Mesenchymal stem cell (in vitro differentiated cells and primary cell): ENCODE results near the gene BTBD2.
A peak's percentile ranks its signal among the peaks of the same experiment; 100 is the strongest.

Source experiments
- DNase-seq: peaks from one replicate; pipeline ENCODE4 v3.0.0-alpha.2; 2013
- H2AFZ ChIP-seq: one replicate; pipeline ENCODE4 v1.6.1; 2013; ENCODE audit warnings: low read depth, mild to moderate bottlenecking, control low read depth, inconsistent platforms, low read length, moderate library complexity
- H2AK5ac ChIP-seq: 2 replicates; pipeline ENCODE4 v1.6.1; 2013; ENCODE audit warnings: low read length, moderate library complexity, mild to moderate bottlenecking, inconsistent platforms; ENCODE audit not compliant: severe bottlenecking
- H2BK120ac ChIP-seq: one replicate; pipeline ENCODE4 v1.6.1; 2013; ENCODE audit warnings: low read depth, mild to moderate bottlenecking, inconsistent platforms, low read length, moderate library complexity
- H2BK12ac ChIP-seq, 2 experiments: one replicate each; pipeline ENCODE4 v1.6.1; 2013; ENCODE audit warnings: inconsistent platforms in 2 of 2, low read length in 2 of 2, mild to moderate bottlenecking in 2 of 2, moderate library complexity in 2 of 2, control low read depth in 1 of 2
- H2BK15ac ChIP-seq: one replicate; pipeline ENCODE4 v1.6.1; 2013; ENCODE audit warnings: mild to moderate bottlenecking, low read depth, inconsistent platforms; ENCODE audit not compliant: poor library complexity, severe bottlenecking
- H2BK5ac ChIP-seq: 2 replicates; pipeline ENCODE4 v1.6.1; 2013; ENCODE audit warnings: low read depth, mild to moderate bottlenecking, low read length, control low read depth, inconsistent platforms; ENCODE audit not compliant: poor library complexity, severe bottlenecking
- H3K14ac ChIP-seq, 2 experiments: one replicate each; pipeline ENCODE4 v1.6.1; 2013; ENCODE audit warnings: inconsistent platforms in 2 of 2, low read length in 2 of 2, control low read depth in 1 of 2, mild to moderate bottlenecking in 1 of 2, moderate library complexity in 1 of 2
- H3K18ac ChIP-seq, 2 experiments: one replicate each; pipeline ENCODE4 v1.6.1; 2013; ENCODE audit warnings: inconsistent platforms in 2 of 2, low read length in 2 of 2, control low read depth in 1 of 2, low read depth in 1 of 2, mild to moderate bottlenecking in 1 of 2
- H3K23ac ChIP-seq, 2 experiments: one replicate each; pipeline ENCODE4 v1.6.1; 2013; ENCODE audit warnings: inconsistent platforms in 2 of 2, low read length in 2 of 2, mild to moderate bottlenecking in 2 of 2, moderate library complexity in 2 of 2, control low read depth in 1 of 2
- H3K27ac ChIP-seq: 2 replicates; pipeline ENCODE4 v1.5.1; 2013; ENCODE audit warnings: mild to moderate bottlenecking, moderate library complexity, low read length, control low read depth, inconsistent platforms; ENCODE audit not compliant: poor library complexity, severe bottlenecking
- H3K27me3 ChIP-seq, 2 experiments: 2 replicates each; pipeline versions ENCODE4 v1.6.1 to v1.7.0; 2013; ENCODE audit warnings: low read length in 2 of 2, mild to moderate bottlenecking in 2 of 2, moderate library complexity in 2 of 2, control low read depth in 1 of 2, inconsistent platforms in 1 of 2; ENCODE audit not compliant: control insufficient read depth in 1 of 2, insufficient read depth in 1 of 2
- H3K36me3 ChIP-seq, 2 experiments: 2 replicates each; pipeline versions ENCODE4 v1.6.1 to v1.7.0; 2013; ENCODE audit warnings: low read length in 2 of 2, control low read depth in 1 of 2, inconsistent platforms in 1 of 2, low read depth in 1 of 2, mild to moderate bottlenecking in 1 of 2; ENCODE audit not compliant: insufficient read depth in 2 of 2, control insufficient read depth in 1 of 2
- H3K4ac ChIP-seq, 2 experiments: one replicate each; pipeline ENCODE4 v1.6.1; 2013; ENCODE audit warnings: inconsistent platforms in 2 of 2, low read length in 2 of 2, mild to moderate bottlenecking in 2 of 2, moderate library complexity in 2 of 2, control low read depth in 1 of 2, low read depth in 1 of 2
- H3K4me1 ChIP-seq: 2 replicates; pipeline ENCODE4 v1.6.1; 2013; ENCODE audit warnings: low read depth, low read length, control low read depth; ENCODE audit not compliant: control insufficient read depth, insufficient read depth
- H3K4me2 ChIP-seq: 2 replicates; pipeline ENCODE4 v1.6.1; 2013; ENCODE audit warnings: low read length, mild to moderate bottlenecking, inconsistent platforms; ENCODE audit not compliant: poor library complexity, severe bottlenecking
- H3K4me3 ChIP-seq, 2 experiments: 2 replicates each; pipeline versions ENCODE4 v1.5.1 to v1.7.0; 2013; ENCODE audit warnings: low read length in 2 of 2, mild to moderate bottlenecking in 2 of 2, control low read depth in 1 of 2, low read depth in 1 of 2; ENCODE audit not compliant: insufficient read depth in 1 of 2
- H3K79me1 ChIP-seq: replicated peaks from 2 replicates; pipeline ENCODE4 v1.6.1; 2013; ENCODE audit warnings: mild to moderate bottlenecking, control low read depth, low read length, inconsistent platforms; ENCODE audit not compliant: poor library complexity, severe bottlenecking
- H3K9ac ChIP-seq: 2 replicates; pipeline ENCODE4 v1.7.0; 2013; ENCODE audit warnings: mild to moderate bottlenecking, low read length, moderate library complexity
- H3K9me3 ChIP-seq: 2 replicates; pipeline ENCODE4 v1.7.0; 2013; ENCODE audit warnings: mild to moderate bottlenecking, low read length; ENCODE audit not compliant: control insufficient read depth
- H4K8ac ChIP-seq: one replicate; pipeline ENCODE4 v1.6.1; 2013; ENCODE audit warnings: inconsistent platforms, mild to moderate bottlenecking, low read length, moderate library complexity
- H4K91ac ChIP-seq: one replicate; pipeline ENCODE4 v1.6.1; 2013; ENCODE audit warnings: mild to moderate bottlenecking, low read length, inconsistent platforms
- WGBS: methylation state at CpG from one replicate; pipeline ENCODE4 v1.1.7; 2013; ENCODE audit warnings: mixed read lengths; 5-methylcytosine and 5-hydroxymethylcytosine counted together

The BTBD2 gene

GRCh38 chr19:2059422-2060201 is 44.1 kb upstream of the BTBD2 start:
- Histone ChIP-seq H2BK12ac (peak overlapping the region; percentile 7 to 97), H3K4me2 (no peak overlapping the region), H3K36me3 (no peaks in the 10 kb centered on the region), H3K27ac (peak overlapping the region; percentile 94), H3K23ac (peak overlapping the region in 1 of 2 experiments; percentile 32), H3K79me1 (no peaks in the 10 kb centered on the region), H3K18ac (peak overlapping the region; percentile 96 to 99), H2AK5ac (peak overlapping the region; percentile 78), H4K91ac (peak overlapping the region; percentile 100), H3K4me3 (peak overlapping the region in 1 of 2 experiments; percentile 79), H2BK120ac (peak overlapping the region; percentile 54), H3K4me1 (peaks cover 65% of the 10 kb centered on the region), H4K8ac (peak overlapping the region; percentile 99), H3K14ac (peak overlapping the region in 1 of 2 experiments; percentile 91), H3K9ac (peak overlapping the region; percentile 90), H2BK15ac (peak overlapping the region; percentile 86), H2AFZ (no peak overlapping the region), H3K27me3 (no peaks in the 10 kb centered on the region), H2BK5ac (peak overlapping the region; percentile 33), H3K9me3 (no peaks in the 10 kb centered on the region), H3K4ac (peak overlapping the region; percentile 37 to 93)
- peak; percentile 91 for DNase-seq
- WGBS = 47% methylated on average over 21 of the region's 24 CpGs

GRCh38 chr19:2058570-2059421 is 43.3 kb upstream of the BTBD2 start:
- no peaks in the 10 kb centered on the region for H3K79me1 ChIP-seq
- 96% methylated on average over 26 of the region's 27 CpGs for WGBS
- H4K91ac ChIP-seq = peak overlapping the region; percentile 100
- peak overlapping the region; percentile 80 to 97 for H2BK12ac ChIP-seq
- H2BK5ac ChIP-seq = no peak overlapping the region
- peak overlapping the region; percentile 99 for H4K8ac ChIP-seq
- no peak overlapping the region for H2AFZ ChIP-seq
- no peak for DNase-seq
- H2BK120ac ChIP-seq = peak overlapping the region; percentile 86
- H3K36me3 ChIP-seq = no peaks in the 10 kb centered on the region
- H3K4me1 ChIP-seq = peaks cover 61% of the 10 kb centered on the region
- no peaks in the 10 kb centered on the region for H3K9me3 ChIP-seq
- H3K9ac ChIP-seq = peak overlapping the region; percentile 90
- peak overlapping the region; percentile 89 to 96 for H3K18ac ChIP-seq
- H3K4me2 ChIP-seq = no peak overlapping the region
- peak overlapping the region; percentile 94 for H3K27ac ChIP-seq
- H3K4me3 ChIP-seq = peak overlapping the region in 1 of 2 experiments; percentile 79
- H3K27me3 ChIP-seq = no peaks in the 10 kb centered on the region
- H2BK15ac ChIP-seq = peak overlapping the region; percentile 39
- peak overlapping the region in 1 of 2 experiments; percentile 82 for H3K14ac ChIP-seq
- H3K23ac ChIP-seq = no peak overlapping the region
- peak overlapping the region; percentile 71 for H2AK5ac ChIP-seq
- peak overlapping the region; percentile 37 to 81 for H3K4ac ChIP-seq

- Histone ChIP-seq H3K27ac (no peak overlapping the region), H3K9me3 (no peaks in the 10 kb centered on the region), H2AK5ac (peak overlapping the region; percentile 89), H2BK5ac (no peak overlapping the region), H3K9ac (no peak overlapping the region), H3K27me3 (no peaks in the 10 kb centered on the region), H3K18ac (peak overlapping the region; percentile 49 to 89), H3K4me1 (peaks cover 60% of the 10 kb centered on the region), H3K4me2 (no peak overlapping the region), H4K91ac (peak overlapping the region; percentile 74), H3K4ac (peak overlapping the region; percentile 19 to 81), H2BK120ac (peak overlapping the region; percentile 86), H3K4me3 (no peak overlapping the region), H2AFZ (no peak overlapping the region), H2BK15ac (peak overlapping the region; percentile 97), H3K79me1 (no peaks in the 10 kb centered on the region), H4K8ac (peak overlapping the region; percentile 74), H3K23ac (no peak overlapping the region), H2BK12ac (peak overlapping the region; percentile 38 to 80), H3K14ac (no peak overlapping the region), H3K36me3 (no peaks in the 10 kb centered on the region)
- WGBS = 95% methylated on average over 23 of the region's 23 CpGs
- no peak for DNase-seq
Measured at GRCh38 chr19:2057484-2058469, 42.3 kb upstream of the BTBD2 start.
